Stimulated activated CD4-positive, alpha-beta T cell treated with anti-CD3 and anti-CD28 coated beads, Interleukin-1b, Interleukin-23, amount 100 ng/mL, for 48 hours (primary cell): ENCODE results near the gene COL4A2.
"Not testable (repeated sequence)": the region's sequence is repeated elsewhere in the genome, so short reads cannot be mapped to it uniquely, and the experiment has no call there.

ENCODE experiments used
- DNase-seq: peaks from one replicate; pipeline ENCODE4 v3.0.0-alpha.2; 2020

COL4A2 gene

GRCh38 chr13:110308656-110309359, 1.7 kb downstream of the COL4A2 start:
- DNase-seq: no peak

GRCh38 chr13:110309661-110310524, 2.8 kb downstream of the COL4A2 start:
- DNase-seq: no peak

DNA sequence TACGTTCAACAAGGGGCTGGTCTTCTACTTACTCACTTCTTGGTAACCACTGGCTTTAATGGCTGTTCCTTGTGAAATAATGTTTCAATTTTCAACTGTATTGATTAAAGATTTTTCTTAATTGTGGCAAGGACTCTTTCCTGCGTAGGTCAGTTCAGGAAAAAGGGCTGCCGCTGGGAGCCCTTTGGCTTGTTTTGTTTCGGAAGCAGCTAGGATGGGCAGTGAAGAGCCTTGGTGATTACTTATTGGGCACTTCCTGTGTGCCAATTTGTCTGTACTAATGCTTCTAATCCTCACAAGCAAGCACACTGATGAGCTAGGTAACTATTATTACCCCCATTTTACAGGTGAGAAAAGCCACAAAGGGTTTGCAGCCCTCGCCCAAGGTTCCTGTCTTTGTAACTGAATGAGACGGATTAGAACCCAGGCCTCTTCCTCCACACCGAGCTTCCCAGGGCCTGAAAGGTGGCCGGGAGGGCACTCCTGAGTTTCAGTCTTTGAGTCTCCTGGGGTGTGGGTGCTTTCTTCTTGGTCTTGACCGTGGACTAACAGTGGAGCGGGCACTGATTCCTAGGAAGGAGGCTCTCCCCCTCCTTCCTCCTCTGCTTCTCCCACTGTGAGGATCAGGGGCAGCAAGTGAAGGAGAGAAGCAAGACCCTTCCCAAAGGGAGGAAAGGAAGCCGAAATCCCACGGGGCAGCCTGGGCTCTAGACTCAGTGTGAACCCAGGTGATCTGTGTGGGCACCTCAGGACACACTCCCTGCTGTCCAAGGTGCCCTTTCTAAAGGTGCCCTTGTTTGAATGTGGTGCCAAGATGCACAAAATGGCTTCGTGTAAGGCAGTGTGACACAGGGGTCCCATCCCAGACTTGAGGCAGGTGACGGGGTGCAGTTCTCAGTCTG, 3.7 kb downstream of the COL4A2 start:
- no peak for DNase-seq

GRCh38 chr13:110311443-110312338, 4.6 kb downstream of the COL4A2 start:
- DNase-seq: no peak

GRCh38 chr13:110312339-110313031, 5.4 kb downstream of the COL4A2 start:
- no peak for DNase-seq

- DNase-seq: not testable (repeated sequence)
These were observed 6.2 kb downstream of the COL4A2 start for GRCh38 chr13:110313261-110313660.

- not testable (repeated sequence) for DNase-seq
These were observed 6.6 kb downstream of the COL4A2 start for GRCh38 chr13:110313733-110314132.

DNA sequence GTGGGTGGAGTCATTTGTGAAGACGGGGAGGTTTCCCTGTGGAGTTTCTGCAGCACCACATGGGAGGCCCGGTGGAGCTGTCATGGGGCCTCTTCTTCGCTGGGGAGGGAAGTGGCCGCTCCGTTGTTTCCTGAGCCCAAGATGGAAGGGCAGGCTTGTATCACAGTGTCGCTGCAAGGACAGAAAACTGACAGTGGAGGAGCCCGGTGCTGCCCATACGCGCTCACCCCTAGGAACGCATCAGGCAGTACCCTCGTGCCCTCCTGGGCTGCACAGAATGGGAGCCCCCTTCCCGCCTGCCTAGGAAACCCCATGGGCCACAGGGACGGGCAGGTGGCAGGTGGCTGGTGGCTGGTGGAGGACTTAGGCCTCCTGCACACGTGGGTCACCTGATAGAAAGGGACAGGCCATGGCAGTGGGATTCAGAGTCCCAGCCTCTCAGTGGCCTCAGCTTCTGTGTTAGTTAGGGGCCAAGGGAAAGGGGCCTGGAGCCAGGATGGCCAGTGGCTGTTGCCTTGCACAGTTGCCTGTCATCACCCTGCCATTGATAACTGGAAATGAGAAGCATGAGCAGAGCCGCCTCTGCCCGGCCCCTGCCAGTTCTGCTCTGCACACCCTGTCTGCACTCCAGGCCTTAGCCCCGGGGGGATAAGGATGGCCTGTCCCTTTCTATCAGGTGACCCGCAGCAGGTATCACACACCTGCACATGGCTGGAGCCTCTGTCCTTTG, 7.6 kb downstream of the COL4A2 start:
- no peak for DNase-seq

GRCh38 chr13:110316196-110316595, 9.1 kb downstream of the COL4A2 start:
- DNase-seq: no peak

GRCh38 chr13:110317093-110317492, 10.0 kb downstream of the COL4A2 start:
- no peak for DNase-seq

DNA sequence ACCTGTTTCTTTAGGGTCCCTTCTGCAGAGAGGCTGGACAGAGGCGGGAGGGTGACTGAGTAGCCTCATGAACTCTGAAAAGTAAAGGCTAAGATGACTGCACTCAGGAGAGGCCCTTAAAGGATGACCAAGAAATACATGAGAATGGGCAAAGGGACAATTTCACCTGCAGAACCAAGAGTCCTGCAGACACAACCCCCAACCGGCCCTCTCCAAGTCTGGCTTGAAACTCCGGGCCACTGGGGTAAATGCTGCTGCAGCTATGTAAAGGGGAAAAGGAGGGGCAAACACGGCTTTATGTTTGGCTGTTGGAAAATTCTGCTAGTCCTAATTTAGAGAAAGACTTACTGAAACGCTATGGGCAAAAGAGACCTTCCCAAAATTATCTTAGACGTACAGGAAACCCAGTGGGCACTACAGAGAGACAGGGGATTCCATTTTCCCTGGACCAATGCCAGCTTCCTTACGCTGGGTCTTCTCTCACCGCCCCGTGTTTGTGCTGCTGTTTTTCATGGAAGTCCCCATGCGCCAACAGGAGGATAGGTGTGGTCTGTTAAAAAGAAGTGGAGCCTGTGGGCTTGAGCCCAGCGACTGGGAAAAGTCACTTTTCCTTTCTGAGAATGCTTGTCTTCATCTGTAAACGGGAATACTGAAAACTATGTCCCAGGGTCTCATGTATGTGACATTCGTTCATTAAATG, 10.6 kb downstream of the COL4A2 start:
- DNase-seq: no peak

DNA sequence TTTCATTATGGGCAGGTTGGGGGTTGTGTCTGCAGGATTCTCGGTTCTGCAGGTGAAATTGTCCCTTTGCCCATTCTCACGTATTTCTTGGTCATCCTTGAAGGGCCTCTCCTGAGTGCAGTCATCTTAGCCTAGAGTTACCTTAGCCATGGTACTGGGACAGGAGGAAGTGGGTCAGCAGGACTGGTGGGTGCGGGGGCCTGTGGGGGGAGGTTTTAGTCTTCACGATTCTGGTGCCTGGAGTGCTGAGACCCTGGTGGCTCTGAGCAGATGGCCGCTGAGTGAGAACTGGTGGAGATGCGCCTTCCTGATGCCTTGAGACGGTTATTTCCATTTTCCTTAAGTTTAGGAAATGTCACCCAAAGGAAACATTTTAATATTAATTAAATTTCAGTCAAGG, 11.8 kb downstream of the COL4A2 start:
- no peak for DNase-seq

- no peak for DNase-seq
These were observed 12.3 kb downstream of the COL4A2 start for GRCh38 chr13:110319397-110319773.

GRCh38 chr13:110319774-110320509, 12.9 kb downstream of the COL4A2 start:
- peak; percentile 52 for DNase-seq

DNA sequence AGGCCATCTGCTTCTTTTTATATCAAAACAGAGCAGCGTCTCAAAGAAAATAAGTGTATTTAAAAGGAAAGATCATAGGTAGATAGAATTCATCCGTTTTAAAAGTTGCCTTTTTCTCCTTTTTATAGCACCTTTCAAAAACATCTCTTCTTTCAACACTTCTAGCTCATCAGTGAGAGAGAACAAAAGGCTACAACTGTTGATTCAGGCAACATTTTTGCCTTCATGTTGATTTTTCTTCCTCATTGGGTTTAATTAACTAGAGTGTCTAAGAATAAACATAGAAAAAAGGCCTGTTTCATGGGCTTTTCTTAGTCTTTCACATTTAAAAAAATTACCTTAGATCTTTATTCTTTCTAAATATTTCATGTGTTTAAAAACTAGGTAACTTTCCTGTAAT, 13.6 kb downstream of the COL4A2 start:
- no peak for DNase-seq

- not testable (repeated sequence) for DNase-seq
These were observed 14.5 kb downstream of the COL4A2 start for GRCh38 chr13:110321573-110321972.

DNA sequence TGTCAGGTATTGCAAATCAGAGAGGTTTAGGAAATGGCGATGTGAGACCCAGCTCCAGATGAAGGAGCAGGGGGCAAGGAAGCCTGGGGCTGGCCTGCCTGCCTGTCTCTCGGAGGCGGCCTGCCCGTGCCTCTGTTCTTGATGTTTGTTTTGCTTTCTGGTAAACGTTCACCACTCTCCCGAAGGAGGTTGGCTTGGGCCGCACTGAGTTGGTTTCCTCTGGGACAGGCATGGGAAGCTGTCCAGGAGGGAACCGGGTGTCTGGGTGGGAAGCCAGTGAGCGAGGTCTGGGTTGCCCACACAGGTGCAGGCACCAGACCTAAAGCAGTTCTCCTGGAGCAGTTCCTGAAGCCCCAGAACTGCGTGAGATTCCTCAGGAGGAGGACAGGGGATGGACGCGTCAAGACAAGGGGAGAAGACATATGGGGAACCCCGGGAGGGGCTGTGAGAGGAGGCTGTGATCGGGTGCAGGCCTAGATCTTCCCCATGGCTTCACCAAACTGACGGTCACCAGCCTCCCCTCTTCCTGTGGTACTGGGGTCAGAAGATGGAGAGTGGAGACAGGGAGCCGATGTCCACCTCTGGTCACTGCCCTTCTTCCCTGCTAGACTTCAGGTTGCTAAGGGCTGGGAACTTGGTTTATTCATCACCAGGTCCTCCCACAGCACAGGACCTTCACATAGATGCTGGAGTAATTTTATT, 15.2 kb downstream of the COL4A2 start:
- DNase-seq: no peak

- DNase-seq: no peak
These were observed 15.7 kb downstream of the COL4A2 start for GRCh38 chr13:110322828-110323171.
